K562 (cell line): ENCODE data around the gene CD226. TPM values are rescaled to one million over a fixed set of nuclear protein-coding genes. Genes with fewer than 3 reads are reported as not detected.

Experiments used
- ATAC-seq: fragments of 200-7000 bp; cut with Tn5 transposase; 3 replicates; pipeline ENCODE4 v1.9.1; 2020; ENCODE audit warnings: moderate library complexity
- BruUV-seq: library from RNA; stranded (reverse); fragments of 400-500 nt; replicated peaks from 2 replicates; lab custom pipeline; 2021; lab: Mats Ljungman, UMichigan
- CTCF ChIA-PET: fragments of 300-600 bp; formaldehyde crosslinking; extraction: SDS; loops from one replicate; lab custom pipeline; 2021; ENCODE audit warnings: low intra/inter-chr PET ratio; lab: Yijun Ruan, JAX
- POLR2A ChIA-PET: fragments of 300-600, 350-650 bp; sonication (Branson Sonifier 250); formaldehyde crosslinking; extraction: SDS; loops from one replicate; lab custom pipeline; 2021; ENCODE audit warnings: antibody characterized with exemption, inconsistent platforms; lab: Yijun Ruan, JAX
- DNase-seq, 4 experiments: peaks; one replicate each; pipeline versions ENCODE4 v3.0.0 to v3.0.0-alpha.2; 2011 to 2018; ENCODE audit warnings: low spot score in 3 of 4, mixed read lengths in 3 of 4; ENCODE audit errors: extremely low read depth in 1 of 4
- FAIRE-seq: peaks from 2 replicates; lab custom pipeline; 2011; peaks lifted over from hg19 to GRCh38; lab: Jason Lieb, UNC
- H2AFZ ChIP-seq: 2 replicates; pipeline ENCODE4 v1.6.0; 2011; ENCODE audit warnings: low read depth, low read length, control low read depth, inconsistent platforms
- H3K27ac ChIP-seq: fragments of 200-600 bp; 3 replicates; pipeline ENCODE4 v1.8.0; 2011; ENCODE audit warnings: low read depth, mild to moderate bottlenecking, control low read depth, inconsistent platforms, low read length, moderate library complexity, mixed read lengths; ENCODE audit errors: extremely low read depth
- H3K27me3 ChIP-seq, 2 experiments: fragments of 300-600 bp in 1 of 2; 2 replicates in 1 of 2; 3 replicates in 1 of 2; pipeline versions ENCODE4 v1.6.0 to v1.8.0; 2011; ENCODE audit warnings: inconsistent platforms in 2 of 2, low read length in 2 of 2, mild to moderate bottlenecking in 1 of 2, mixed read lengths in 1 of 2, moderate library complexity in 1 of 2; ENCODE audit not compliant: control insufficient read depth in 2 of 2, insufficient read depth in 2 of 2
- H3K36me3 ChIP-seq: fragments of 300-600 bp; 3 replicates; pipeline ENCODE4 v1.8.0; 2011; ENCODE audit warnings: mild to moderate bottlenecking, low read length, inconsistent platforms; ENCODE audit not compliant: control insufficient read depth, insufficient read depth
- H3K4me1 ChIP-seq, 2 experiments: fragments of 200-600 bp in 1 of 2; replicated peaks in 1 of 2; 2 replicates in 1 of 2; 3 replicates in 1 of 2; pipeline versions ENCODE4 v1.5.1 to v1.8.0; 2011; ENCODE audit warnings: inconsistent platforms in 2 of 2, low read length in 2 of 2, mild to moderate bottlenecking in 1 of 2, mixed read lengths in 1 of 2, moderate library complexity in 1 of 2; ENCODE audit not compliant: control insufficient read depth in 2 of 2, insufficient read depth in 2 of 2
- H3K4me2 ChIP-seq: 2 replicates; pipeline ENCODE4 v1.6.1; 2011; ENCODE audit warnings: low read length, control low read depth, inconsistent platforms, mixed read lengths; ENCODE audit not compliant: insufficient read depth
- H3K4me3 ChIP-seq: fragments of 200-600 bp; sonication (generic), shearing (Covaris generic); 2 replicates; pipeline ENCODE4 v1.5.1; 2016; ENCODE audit warnings: control low read depth, inconsistent platforms
- H3K79me2 ChIP-seq: fragments of 200-600 bp; 3 replicates; pipeline ENCODE4 v1.8.0; 2011; ENCODE audit warnings: low read length, inconsistent platforms; ENCODE audit not compliant: control insufficient read depth, insufficient read depth
- H3K9ac ChIP-seq, 2 experiments: 2 replicates each; pipeline versions ENCODE4 v1.6.0 to v1.6.1; 2011; ENCODE audit warnings: low read depth in 2 of 2, low read length in 2 of 2, control low read depth in 1 of 2, inconsistent platforms in 1 of 2, mild to moderate bottlenecking in 1 of 2, mixed read lengths in 1 of 2; ENCODE audit not compliant: insufficient read depth in 1 of 2
- H3K9me1 ChIP-seq: one replicate; pipeline ENCODE4 v1.6.0; 2011; ENCODE audit warnings: inconsistent platforms, mild to moderate bottlenecking, low read length, moderate library complexity; ENCODE audit not compliant: control insufficient read depth, insufficient read depth
- H3K9me3 ChIP-seq: replicated peaks from 2 replicates; pipeline ENCODE4 v1.5.1; 2011; ENCODE audit warnings: low read depth, low read length, inconsistent platforms; ENCODE audit not compliant: control insufficient read depth, insufficient read depth
- H4K20me1 ChIP-seq: replicated peaks from 2 replicates; pipeline ENCODE4 v1.6.1; 2011; ENCODE audit warnings: low read length, inconsistent platforms, mixed read lengths; ENCODE audit not compliant: control insufficient read depth, insufficient read depth
- ATF7 ChIP-seq: fragments of 450-650 bp; IDR thresholded peaks from 2 replicates; pipeline ENCODE4 v1.7.1; 2014; ENCODE audit warnings: mild to moderate bottlenecking, moderate library complexity
- DPF2 ChIP-seq: fragments of 450-650 bp; IDR thresholded peaks from 2 replicates; pipeline ENCODE4 v1.6.1; 2016
- ETS1 ChIP-seq: conservative IDR thresholded peaks from 2 replicates; pipeline ENCODE4 v1.6.1; 2011; ENCODE audit warnings: low read depth, mild to moderate bottlenecking, low read length; ENCODE audit not compliant: control insufficient read depth
- FOSL1 ChIP-seq: fragments of 200-800 bp; sonication (Bioruptor generic); conservative IDR thresholded peaks from 2 replicates; pipeline ENCODE4 v1.6.1; 2016; ENCODE audit warnings: missing genetic modification characterization, missing compliant biosample characterization
- HDAC1 ChIP-seq, 2 experiments: fragments of 450-650 bp; IDR thresholded peaks; 2 replicates each; pipeline ENCODE4 v1.6.1; 2016 to 2017; ENCODE audit warnings: inconsistent platforms in 1 of 2, mild to moderate bottlenecking in 1 of 2, moderate library complexity in 1 of 2
- HMBOX1 ChIP-seq: sonication (generic); IDR thresholded peaks from 2 replicates; pipeline ENCODE4 v1.6.1; 2016
- MECOM ChIP-seq: fragments of 250-450 bp; sonication (Bioruptor Pico); IDR thresholded peaks from 2 replicates; pipeline ENCODE4 v1.8.0; 2022; ENCODE audit warnings: inconsistent platforms
- NCOA1 ChIP-seq: fragments of 450-650 bp; IDR thresholded peaks from 2 replicates; pipeline ENCODE4 v1.6.1; 2016; ENCODE audit warnings: low read depth
- PKNOX1 ChIP-seq: fragments of 450-650 bp; IDR thresholded peaks from 2 replicates; pipeline ENCODE4 v1.6.1; 2016
- ZNF143 ChIP-seq: sonication (generic); formaldehyde crosslinking; IDR thresholded peaks from 2 replicates; pipeline ENCODE4 v1.9.0; 2022; ENCODE audit warnings: mild to moderate bottlenecking, missing genetic modification reagents
- ZNF354B ChIP-seq: fragments of 250-450 bp; sonication (Bioruptor Pico); IDR thresholded peaks from 2 replicates; pipeline ENCODE4 v1.4.0; 2020
- ZSCAN29 ChIP-seq: fragments of 450-650 bp; IDR thresholded peaks from 2 replicates; pipeline ENCODE4 v1.6.1; 2017
- WGBS: fragments of 100-300 bp; shearing (Covaris generic); methylation state at CpG from one replicate; pipeline ENCODE4 v1.1.6; 2016; ENCODE audit warnings: low coverage, mixed read lengths; ENCODE audit not compliant: insufficient coverage; ENCODE audit errors: missing lambda C conversion rate; 5-methylcytosine and 5-hydroxymethylcytosine counted together
- in situ Hi-C: fragments of 300-500 bp; cut with MboI; formaldehyde crosslinking; loops from 4 replicates; pipeline ENCODE4 v1.15.0; 2018; ENCODE audit warnings: inconsistent platforms, mixed read lengths
- intact Hi-C: fragments of 100-400 bp; cut with micrococcal nuclease; formaldehyde crosslinking; loops from 2 replicates; pipeline ENCODE4 v1.14.2; 2022
- polyA plus RNA-seq, 8 experiments: library from polyadenylated mRNA; depleted of rRNA in 4 of 8; stranded (reverse) in 5 of 8; unstranded in 3 of 8; fragments of >200 nt; fragmentation: Nextera tagmentation in 2 of 8; fragmentation: Illumina TruSeq in 1 of 8; extraction: Ambion mirVana in 2 of 8; extraction: Trizol in 1 of 8; gene quantifications; 2 replicates each; pipeline versions ENCODE4 v1.2.1 to v1.2.3, GENCODE V29; 2011 to 2014; ENCODE audit warnings: inconsistent platforms in 1 of 8, missing spikeins in 1 of 8
- total RNA-seq, 7 experiments: library from RNA; depleted of rRNA in 6 of 7; stranded (reverse); fragments of >200 nt in 6 of 7; fragmentation: Illumina TruSeq in 2 of 7; extraction: Trizol in 2 of 7; gene quantifications; 2 replicates each; pipeline versions ENCODE4 v1.2.1 to v1.2.3, GENCODE V29; 2011 to 2021; ENCODE audit warnings: low replicate concordance in 1 of 7

The CD226 gene
- total and polyA plus RNA-seq, 9 of the 15 experiments (the other 6 are each of a cell fraction or from before 2014, with no cell fraction given) = 0.32 to 1.7 (median 0.80) TPM

GRCh38 chr18:69838620-69839411, 108.9 kb downstream of the CD226 start:
- POLR2A ChIA-PET = interaction anchor here (0.6 to 1.2 kb wide), 6 partner anchors 9 to 402 kb away, joined by 3 to 4 read pairs (median 3); no protein-coding TSS in a partner anchor
- Histone ChIP-seq H3K79me2 (no peaks in the 10 kb centered on the region), H3K4me2 (peak overlapping the region; percentile 64)
- peak; percentile 73 for TF ChIP-seq PKNOX1
- no peak for TF ChIP-seq HDAC1 (IDR thresholded peaks at IDR 0.05)
- TF ChIP-seq ZNF143 = no peak
- peak; percentile 39; the same call in 1 of the 2 replicates for TF ChIP-seq DPF2
- TF ChIP-seq ZSCAN29 = no peak
- peak; percentile 8; the same call in 1 of the 2 replicates for TF ChIP-seq ATF7
- no peak for TF ChIP-seq ETS1
- peak; percentile 63; the same call in 1 of the 2 replicates for TF ChIP-seq HMBOX1
- 0 out of 2 replicates have a peak, but pooled peaks have one; percentile 36 for TF ChIP-seq NCOA1
- TF ChIP-seq ZNF354B (CRISPR knock-in tag) = no peak
- TF ChIP-seq FOSL1 (tag) = no peak
- no peak for TF ChIP-seq MECOM (CRISPR knock-in tag)

More at GRCh38 chr18:69838620-69839411, 108.9 kb downstream of the CD226 start:
- FAIRE-seq = peak; percentile 80
- peak; percentile 67 to 77 (median 68) for DNase-seq
- intact Hi-C loops (no loop called here), in situ Hi-C loops (no loop called here)
- CTCF ChIA-PET = no interaction called here
- H3K9me3 ChIP-seq = no peaks in the 10 kb centered on the region
- ATAC-seq = peak; percentile 99
- H3K4me3 ChIP-seq = peak overlapping the region; percentile 32
- 0% methylated on average over 3 of the region's 3 CpGs for WGBS
- no peak overlapping the region; the same call in 2 of the 3 replicates for H3K27ac ChIP-seq
- H3K4me1 ChIP-seq = peaks cover 0 to 4% of the 10 kb centered on the region in 2 experiments; a peak in 2 of 5 replicates
- H3K9me1 ChIP-seq = no peaks in the 10 kb centered on the region
- no peaks in the 10 kb centered on the region for H3K36me3 ChIP-seq
- H3K9ac ChIP-seq = no peak overlapping the region
- H4K20me1 ChIP-seq = no peaks in the 10 kb centered on the region
- H2AFZ ChIP-seq = peak overlapping the region; percentile 82
- BruUV-seq = no TSS peak
- no peaks in the 10 kb centered on the region for H3K27me3 ChIP-seq
